Heart left ventricle (tissue), 16 donors: Measurements from ENCODE around the gene RAPGEF5. TPM values are rescaled to one million over a fixed set of nuclear protein-coding genes. Genes with fewer than 3 reads are reported as not detected.
A peak's percentile ranks its signal among the peaks of the same experiment; 100 is the strongest.

Experiments used
- ATAC-seq, 4 donors: fragments of 200-7000 bp; cut with Tn5 transposase; one replicate each; pipeline ENCODE4 v1.9.1; 2020 to 2022; ENCODE audit warnings: moderate library complexity in 4 of 4, mild to moderate bottlenecking in 3 of 4, moderate number of reproducible peaks in 1 of 4
- DNase-seq, 5 donors: peaks; one replicate each; pipeline ENCODE4 v3.0.0-alpha.2; 2020
- H3K27ac ChIP-seq, 12 donors: fragments of 200-600 bp; sonication (generic) in 4 of 12; one replicate each; pipeline versions ENCODE4 v1.5.0 to v1.8.0; 2016 to 2022; ENCODE audit warnings: mild to moderate bottlenecking in 2 of 12
- H3K27me3 ChIP-seq, 9 donors: fragments of 200-600 bp; sonication (generic) in 2 of 9; one replicate each; pipeline versions ENCODE4 v1.5.1 to v1.8.0; 2016 to 2022; ENCODE audit warnings: mild to moderate bottlenecking in 3 of 9
- H3K36me3 ChIP-seq, 9 donors: fragments of 200-600 bp; sonication (generic) in 2 of 9; one replicate each; pipeline versions ENCODE4 v1.5.0 to v1.8.0; 2018 to 2022; ENCODE audit warnings: mild to moderate bottlenecking in 2 of 9
- H3K4me1 ChIP-seq, 12 donors: fragments of 200-600 bp; sonication (generic) in 4 of 12; one replicate each; pipeline versions ENCODE4 v1.5.0 to v1.8.0; 2016 to 2022; ENCODE audit warnings: mild to moderate bottlenecking in 3 of 12
- H3K4me3 ChIP-seq, 12 donors: fragments of 200-600 bp; sonication (generic) in 4 of 12; one replicate each; pipeline versions ENCODE4 v1.5.0 to v1.8.0; 2017 to 2022; ENCODE audit warnings: mild to moderate bottlenecking in 9 of 12, moderate library complexity in 4 of 12
- H3K9me3 ChIP-seq, 12 donors: fragments of 200-600 bp; sonication (generic) in 4 of 12; one replicate each; pipeline versions ENCODE4 v1.5.0 to v1.8.0; 2016 to 2022; ENCODE audit warnings: mild to moderate bottlenecking in 1 of 12
- POLR2A ChIP-seq, 2 donors: fragments of 450-650 bp; IDR thresholded peaks; one replicate each; pipeline ENCODE4 v1.6.1; 2017; ENCODE audit warnings: antibody characterized with exemption in 2 of 2, mild to moderate bottlenecking in 2 of 2, moderate library complexity in 2 of 2
- WGBS, 4 donors: extraction: QIAGEN DNeasy Blood & Tissue Kit in 2 of 4; methylation state at CpG; one replicate each; pipeline versions ENCODE4 v1.1.5 to v1.1.7; 2013 to 2018; 5-methylcytosine and 5-hydroxymethylcytosine counted together
- intact Hi-C, 10 donors: fragments of 100-400 bp; cut with DNase I; formaldehyde crosslinking; loops; one replicate each; pipeline versions ENCODE4 v1.11.1 to v1.14.2; 2022
- polyA plus RNA-seq, 2 donors: library from polyadenylated mRNA; stranded (reverse); fragments of 200-250 nt; gene quantifications; one replicate each; pipeline ENCODE4 v1.2.3, GENCODE V29; 2013
- total RNA-seq, 9 donors: library from RNA; depleted of rRNA in 2 of 9; stranded (reverse); fragments of >200 nt in 2 of 9; fragmentation: NEBNext Ultra II Directional in 3 of 9; extraction: Animal tissue kit (Norgen Biotek cat#: 25700) in 3 of 9; gene quantifications; one replicate each; pipeline versions ENCODE4 v1.1.0 to v1.2.4, GENCODE V29; 2016 to 2023
- TF ChIP-seq, protein P1 (sequence below), 12 donors: fragments of 200-600 bp; sonication (generic) in 4 of 12; IDR thresholded peaks; one replicate each; pipeline versions ENCODE4 v1.5.0 to v1.8.0; 2018 to 2022; ENCODE audit warnings: antibody characterized with exemption in 12 of 12, mild to moderate bottlenecking in 5 of 12
- donor health status: ischemic (EF 13 %, LVEDD 7.1; RV severe dilation, severe dysfunction).
- donor health status: healthy with polysubstance abuse.
- donor health status: DM: no; HTN: yes; CAD: no.
- donor health status: DM: no; HTN: no; CAD: no.
- donor health status: ischemic (EF 25% LVEDD 6.9; RV normal size, moderate dysfunction).
- donor health status: ischemic (EF 25% LVEDD 5.7; RV mildly dilated, moderate dysfunction).
- donor health status: healthy.
- donor health status: DM: yes; HTN: yes; CAD: no.
- donor health status: ischemic (EF 35%, LVEDD 5.7; RV mildly dilated, moderate dysfunction).
- donor health status: nonischemic (EF 11% LVEDD 7.7; RV severe dilation, severe dysfunction).
- donor health status: DM: yes; HTN: yes; CAD: no.
- donor health status: PGD.
- donor health status: ischemic (EF 29% LVEDD 5.4; RV normal size, mild dysfunction).
- donor health status: nonischemic (EF 23%, LVEDD 6.1; RV moderate dilation, normal function).

Gene RAPGEF5
- total and polyA plus RNA-seq, 11 donors: 3.9 to 37.9 (median 15.3) TPM

DNA sequence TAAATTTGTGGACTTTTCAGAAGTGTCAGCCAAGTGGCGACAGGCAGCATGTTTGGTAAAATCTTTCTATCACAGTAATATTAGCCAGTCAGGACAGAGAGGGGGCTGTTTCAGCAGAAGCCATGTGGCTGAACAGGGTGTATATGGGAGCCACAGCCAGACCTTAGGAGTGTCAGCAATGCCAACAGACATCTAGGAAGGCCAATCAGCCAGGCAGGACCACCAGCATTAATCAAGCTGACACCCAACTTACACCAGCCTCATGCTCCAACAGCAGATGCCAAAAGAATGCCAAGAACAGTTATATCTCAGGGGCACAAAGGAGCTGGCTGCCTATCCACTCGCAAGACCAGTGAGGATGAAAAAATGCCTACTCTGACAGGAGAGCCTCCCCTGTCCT lies 54.8 kb downstream of the RAPGEF5 start:
- peaks cover 0 to 4% (median 0%) of the 10 kb centered on the region in 12 donors for H3K9me3 ChIP-seq
- no peaks in the 10 kb centered on the region for H3K36me3 ChIP-seq
- H3K27me3 ChIP-seq: no peaks in the 10 kb centered on the region
- intact Hi-C loops: loop anchor here in 1 of 10 donors (10.0 kb wide), 1 partner anchor 183 kb away; no protein-coding TSS in a partner anchor
- no peak overlapping the region for H3K27ac ChIP-seq
- 84 to 92% (median 86%) methylated on average over 2 of the region's 2 CpGs for WGBS, 4 donors
- DNase-seq (no peak), ATAC-seq (no peak)
- TF ChIP-seq, protein P1, sequence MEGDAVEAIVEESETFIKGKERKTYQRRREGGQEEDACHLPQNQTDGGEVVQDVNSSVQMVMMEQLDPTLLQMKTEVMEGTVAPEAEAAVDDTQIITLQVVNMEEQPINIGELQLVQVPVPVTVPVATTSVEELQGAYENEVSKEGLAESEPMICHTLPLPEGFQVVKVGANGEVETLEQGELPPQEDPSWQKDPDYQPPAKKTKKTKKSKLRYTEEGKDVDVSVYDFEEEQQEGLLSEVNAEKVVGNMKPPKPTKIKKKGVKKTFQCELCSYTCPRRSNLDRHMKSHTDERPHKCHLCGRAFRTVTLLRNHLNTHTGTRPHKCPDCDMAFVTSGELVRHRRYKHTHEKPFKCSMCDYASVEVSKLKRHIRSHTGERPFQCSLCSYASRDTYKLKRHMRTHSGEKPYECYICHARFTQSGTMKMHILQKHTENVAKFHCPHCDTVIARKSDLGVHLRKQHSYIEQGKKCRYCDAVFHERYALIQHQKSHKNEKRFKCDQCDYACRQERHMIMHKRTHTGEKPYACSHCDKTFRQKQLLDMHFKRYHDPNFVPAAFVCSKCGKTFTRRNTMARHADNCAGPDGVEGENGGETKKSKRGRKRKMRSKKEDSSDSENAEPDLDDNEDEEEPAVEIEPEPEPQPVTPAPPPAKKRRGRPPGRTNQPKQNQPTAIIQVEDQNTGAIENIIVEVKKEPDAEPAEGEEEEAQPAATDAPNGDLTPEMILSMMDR (IDR thresholded peaks at IDR 0.05): no peak
- no peak for TF ChIP-seq POLR2A (IDR thresholded peaks at IDR 0.05)
- H3K4me1 ChIP-seq: no peaks in the 10 kb centered on the region
- no peak overlapping the region for H3K4me3 ChIP-seq

- no peaks in the 10 kb centered on the region for H3K36me3 ChIP-seq
- H3K27ac ChIP-seq: no peak overlapping the region
- no peaks in the 10 kb centered on the region for H3K27me3 ChIP-seq
- H3K4me1 ChIP-seq: no peaks in the 10 kb centered on the region
- 52 to 66% (median 61%) methylated on average over 6 of the region's 6 CpGs for WGBS, 4 donors
- intact Hi-C loops: loop anchor here in 1 of 10 donors (10.0 kb wide), 1 partner anchor 183 kb away; no protein-coding TSS in a partner anchor
- DNase-seq (no peak), ATAC-seq (no peak)
- no peak overlapping the region for H3K4me3 ChIP-seq
- no peak for TF ChIP-seq POLR2A (IDR thresholded peaks at IDR 0.05)
- TF ChIP-seq, protein P1 (IDR thresholded peaks at IDR 0.05): no peak
- peaks cover 0 to 3% (median 0%) of the 10 kb centered on the region in 12 donors for H3K9me3 ChIP-seq
Measured at GRCh38 chr7:22301790-22302189, 55.2 kb downstream of the RAPGEF5 start.

GRCh38 chr7:22300839-22301238 lies 56.1 kb downstream of the RAPGEF5 start:
- no peak overlapping the region for H3K4me3 ChIP-seq
- ATAC-seq (no peak), DNase-seq (no peak)
- peaks cover 0 to 5% (median 0%) of the 10 kb centered on the region in 12 donors for H3K4me1 ChIP-seq
- no peak for TF ChIP-seq POLR2A (IDR thresholded peaks at IDR 0.05)
- TF ChIP-seq, protein P1 (IDR thresholded peaks at IDR 0.05): no peak
- H3K9me3 ChIP-seq: no peaks in the 10 kb centered on the region
- H3K27ac ChIP-seq: no peak overlapping the region
- 92 to 96% (median 95%) methylated on average over 4 of the region's 4 CpGs for WGBS, 4 donors
- H3K36me3 ChIP-seq: no peaks in the 10 kb centered on the region
- no peaks in the 10 kb centered on the region for H3K27me3 ChIP-seq
- intact Hi-C loops: loop anchor here in 1 of 10 donors (10.0 kb wide), 1 partner anchor 184 kb away; no protein-coding TSS in a partner anchor

GRCh38 chr7:22296916-22297315 lies 60.0 kb downstream of the RAPGEF5 start:
- intact Hi-C loops: loop anchor here in 9 of 10 donors (1.0 to 10.0 kb wide), 8 partner anchors 162 to 192 kb away; no protein-coding TSS in a partner anchor
- Histone ChIP-seq H3K9me3 (no peaks in the 10 kb centered on the region), H3K4me3 (no peak overlapping the region), H3K27me3 (no peaks in the 10 kb centered on the region), H3K4me1 (peaks cover 0 to 8% (median 0%) of the 10 kb centered on the region in 12 donors), H3K27ac (no peak overlapping the region), H3K36me3 (no peaks in the 10 kb centered on the region)
- DNase-seq (no peak), ATAC-seq (no peak)
- TF ChIP-seq, protein P1 (IDR thresholded peaks at IDR 0.05): peak in 7 of 12 donors; percentile 9 to 40 (median 20)
- no peak for TF ChIP-seq POLR2A (IDR thresholded peaks at IDR 0.05)
